Fibroblast of skin of scalp (primary cell): ENCODE measurements around the gene LAPTM5.
"Not testable (repeated sequence)": the region's sequence is repeated elsewhere in the genome, so short reads cannot be mapped to it uniquely, and the experiment has no call there.

Source experiments
- DNase-seq: peaks from one replicate; pipeline ENCODE4 v3.0.0-alpha.2; 2013

Gene LAPTM5

DNA sequence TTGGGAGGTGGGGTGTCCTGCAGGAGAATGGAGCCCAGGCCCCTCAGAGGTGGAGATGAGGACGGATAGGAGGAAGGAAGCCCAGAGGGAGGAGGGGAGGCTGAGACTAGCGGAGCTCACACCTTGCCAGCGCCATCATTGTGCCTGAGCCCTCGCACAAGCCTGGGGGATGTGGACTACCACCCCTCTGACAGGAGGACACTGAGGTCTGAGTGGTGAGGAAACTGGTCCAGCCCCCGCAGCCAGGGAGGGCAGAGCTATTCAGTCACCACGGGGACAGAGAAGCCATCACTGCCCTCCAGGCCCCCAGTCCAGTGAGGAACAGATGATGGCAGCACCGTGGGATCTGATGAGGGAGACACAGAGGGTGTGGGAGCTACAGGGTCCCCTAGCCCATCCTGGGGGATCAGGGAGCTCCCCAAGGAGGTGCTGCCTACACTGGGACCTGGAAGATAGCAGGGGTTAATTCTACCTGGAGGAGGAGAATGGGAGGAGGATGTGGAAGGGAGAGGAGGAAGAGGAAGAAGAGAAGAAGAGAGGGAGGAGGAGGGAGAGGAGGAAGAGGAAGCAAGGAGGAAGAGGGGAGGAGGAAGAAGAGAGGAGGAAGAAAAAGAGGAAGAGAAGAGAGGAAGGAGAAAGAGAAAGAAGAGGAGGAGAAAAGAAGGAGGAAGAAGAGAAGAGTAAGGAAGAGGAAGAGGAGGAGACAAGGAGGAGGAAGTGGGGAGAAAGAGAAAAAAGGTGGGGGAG lies 65.2 kb downstream of the LAPTM5 start:
- DNase-seq, result no peak

DNA sequence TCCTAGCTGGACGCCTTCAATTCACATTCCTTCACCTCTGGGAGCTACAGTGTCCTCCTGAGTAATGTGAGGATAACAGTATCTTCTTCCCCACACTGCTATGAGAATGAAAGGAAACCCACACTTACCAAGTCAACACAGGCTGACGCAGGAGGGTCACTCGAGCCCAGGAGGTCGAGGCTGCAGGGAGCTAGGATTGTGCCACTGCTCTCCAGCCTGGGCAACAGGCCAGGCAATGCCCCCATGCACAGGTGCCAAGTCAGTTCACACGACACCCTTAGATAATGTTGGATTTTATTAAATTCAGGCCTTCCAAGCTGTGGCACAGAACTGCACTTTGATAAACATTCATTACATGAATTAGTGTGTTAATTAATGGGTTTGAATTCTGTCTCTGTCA lies 66.1 kb downstream of the LAPTM5 start:
- no peak for DNase-seq

- DNase-seq, result no peak
These were observed 67.5 kb downstream of the LAPTM5 start for GRCh38 chr1:30689901-30690645.

GRCh38 chr1:30688920-30689794 lies 68.4 kb downstream of the LAPTM5 start:
- DNase-seq, result no peak

DNA sequence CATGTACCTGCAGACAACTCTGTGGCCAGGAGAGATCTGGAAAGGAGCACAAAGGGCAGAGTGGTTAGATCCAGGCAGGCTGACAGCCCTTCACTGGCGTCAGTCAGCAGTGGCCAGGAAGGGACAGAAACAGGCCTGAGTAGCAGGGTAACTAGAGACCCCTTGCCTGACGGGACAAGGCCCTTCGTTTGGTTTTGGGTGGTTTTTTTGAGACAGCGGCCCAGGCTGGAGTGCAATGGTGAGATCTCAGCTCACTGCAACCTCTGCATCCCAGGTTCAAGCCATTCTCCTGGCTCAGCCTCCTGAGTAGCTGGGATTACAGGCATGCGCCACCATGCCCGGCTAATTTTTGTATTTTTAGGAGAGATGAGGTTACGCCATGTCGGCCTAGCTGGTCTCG lies 69.1 kb downstream of the LAPTM5 start:
- not testable (repeated sequence) for DNase-seq

GRCh38 chr1:30687886-30688285 lies 69.7 kb downstream of the LAPTM5 start:
- DNase-seq, result no peak

DNA sequence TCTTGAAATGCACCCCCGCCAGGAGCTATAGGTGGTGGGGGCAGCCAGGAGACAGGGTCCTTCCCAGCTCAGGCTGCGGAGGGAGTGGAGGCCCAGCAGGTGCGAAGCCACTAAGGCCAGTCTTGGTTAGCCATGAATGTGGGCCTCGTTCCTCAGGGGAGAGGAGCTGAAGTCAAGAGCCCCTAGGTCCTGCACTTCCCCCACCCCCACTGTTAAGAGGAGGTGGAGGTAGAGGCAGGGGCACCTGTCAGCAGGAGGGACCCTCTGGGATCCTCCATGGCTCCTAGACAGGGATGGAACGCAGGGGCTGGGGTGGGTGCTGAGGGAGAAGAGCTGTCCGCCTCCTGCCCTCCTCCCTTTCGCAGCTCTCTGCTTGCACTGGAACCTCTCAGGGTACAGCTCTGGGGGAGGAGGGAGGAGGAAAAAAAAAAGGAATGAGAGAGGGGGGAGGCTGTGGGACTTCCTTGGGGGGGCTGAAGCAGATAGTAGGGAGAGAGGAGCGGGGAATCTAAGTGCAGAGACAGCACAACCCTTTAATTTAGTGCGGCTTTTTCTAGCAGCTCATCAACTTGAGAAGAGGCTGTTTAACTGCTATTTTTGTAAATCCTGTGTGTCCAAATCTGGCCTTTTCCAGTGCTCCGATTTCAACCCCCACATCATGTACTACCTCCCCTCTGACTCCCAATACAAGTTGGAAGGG lies 71.2 kb downstream of the LAPTM5 start:
- no peak for DNase-seq

DNA sequence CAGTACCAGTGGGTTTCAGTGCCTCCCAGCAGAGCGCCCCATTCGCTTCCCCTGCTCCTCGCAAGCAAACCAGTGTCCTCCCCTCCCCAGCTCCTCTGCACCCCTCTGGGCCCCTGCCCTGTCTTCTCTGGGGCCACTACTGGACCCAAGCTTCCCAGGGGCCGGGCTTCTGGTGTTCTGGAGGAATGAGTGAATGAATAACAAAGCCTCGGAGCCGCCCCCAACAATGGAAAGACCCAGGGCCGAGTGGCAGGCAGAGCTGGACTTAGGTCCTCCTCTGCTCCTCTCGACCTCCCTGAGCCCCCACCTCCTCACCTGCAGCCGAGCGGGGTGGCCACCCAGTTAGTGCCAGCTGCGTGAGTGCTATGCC lies 71.8 kb downstream of the LAPTM5 start:
- DNase-seq, result no peak

DNA sequence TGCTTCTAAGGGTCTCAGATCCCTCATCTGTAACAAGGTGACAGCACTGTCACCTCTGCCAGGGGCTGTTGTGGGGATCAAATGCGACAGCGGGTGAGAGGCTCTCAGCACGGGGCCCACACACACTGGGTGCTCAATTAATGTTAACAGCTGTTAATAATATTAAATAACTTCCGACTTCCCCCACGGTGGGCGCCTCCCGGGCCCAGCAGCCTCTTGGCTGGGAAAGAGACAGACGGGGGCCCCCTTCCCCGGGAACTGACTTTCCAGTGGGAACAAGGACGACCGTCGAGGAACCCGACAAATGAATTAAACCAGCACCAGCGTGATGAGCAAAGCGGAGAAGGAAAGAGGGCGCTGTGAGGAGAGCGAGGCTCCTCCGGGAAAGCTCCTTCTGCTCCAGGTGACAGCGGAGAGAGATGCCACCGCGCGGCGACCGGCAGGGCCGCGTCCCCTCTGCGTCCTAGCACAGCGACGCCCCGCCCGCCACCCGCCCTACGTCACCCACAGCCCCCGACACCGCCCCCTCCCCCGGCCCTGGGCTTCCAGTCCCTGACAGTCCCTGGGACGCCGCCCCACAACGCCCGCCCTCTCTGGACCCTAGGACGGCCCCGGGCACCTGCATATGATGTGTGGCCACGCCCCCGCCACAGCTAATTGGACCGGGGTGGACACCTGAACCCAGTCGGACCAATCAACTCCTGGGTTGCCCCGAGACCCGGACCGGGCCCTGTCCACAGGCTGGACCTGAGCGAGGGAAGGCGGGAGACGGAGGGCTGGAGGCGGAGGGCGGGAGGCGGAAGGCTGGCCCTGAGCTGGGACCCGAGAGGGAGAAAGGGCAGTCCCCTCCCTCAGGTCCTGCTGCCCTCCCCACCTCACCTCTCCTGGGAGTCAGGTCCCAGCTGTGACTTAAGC lies 72.4 kb downstream of the LAPTM5 start:
- no peak for DNase-seq

DNA sequence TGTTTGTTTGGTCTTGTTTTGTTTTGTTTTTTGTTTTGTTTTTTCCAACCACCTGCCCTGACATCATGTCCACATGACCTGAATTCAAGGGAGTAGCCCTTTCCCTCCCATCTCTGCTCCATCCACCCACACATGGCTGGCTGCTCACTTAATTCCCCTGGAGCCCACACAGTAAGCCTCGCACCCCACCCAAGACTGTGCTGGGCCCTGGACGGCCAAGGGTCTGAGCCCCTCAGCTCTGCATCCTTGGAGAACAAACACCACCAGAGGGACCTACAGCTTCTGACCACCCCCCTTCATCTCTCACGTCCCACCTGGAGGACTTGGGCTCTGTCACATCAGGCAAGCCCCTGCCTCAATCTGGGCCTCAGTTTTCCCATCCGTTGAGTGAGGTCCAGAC lies 73.3 kb downstream of the LAPTM5 start:
- no peak for DNase-seq

DNA sequence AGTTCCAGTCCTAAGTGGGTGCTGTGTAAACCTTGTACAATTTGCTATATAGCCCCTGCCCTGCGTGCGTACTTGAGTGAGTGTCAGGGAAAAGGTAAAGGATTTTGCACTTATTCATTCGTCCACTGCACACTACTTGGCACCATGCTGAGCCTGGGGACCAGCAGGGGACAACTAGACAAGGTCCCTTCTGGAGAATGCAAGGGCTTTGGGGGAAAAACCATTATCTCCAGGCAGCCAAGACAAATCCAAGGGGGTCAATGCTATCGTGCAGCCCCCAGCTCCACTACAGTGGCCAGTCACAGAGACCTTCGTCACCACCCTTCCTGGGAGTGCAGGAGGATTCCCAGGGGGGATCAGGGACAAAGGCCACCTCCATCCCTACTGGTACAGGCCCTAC lies 73.9 kb downstream of the LAPTM5 start:
- DNase-seq, result no peak
